ENCODE measurements around the gene PNMA8C.
A peak's percentile ranks its signal among the peaks of the same experiment; 100 is the strongest.
"Not testable (repeated sequence)": the region's sequence is repeated elsewhere in the genome, so short reads cannot be mapped to it uniquely, and the experiment has no call there.

The PNMA8C gene

GRCh38 chr19:46411088-46411924 is 17.4 kb downstream of the PNMA8C start:
- FAIRE-seq: no peak

- FAIRE-seq: no peak
Measured at GRCh38 chr19:46410205-46411087, 18.3 kb downstream of the PNMA8C start.

- FAIRE-seq: no peak
Measured at GRCh38 chr19:46409191-46409590, 19.5 kb downstream of the PNMA8C start.

GRCh38 chr19:46408664-46409039 is 20.1 kb downstream of the PNMA8C start:
- no peak for FAIRE-seq

- no peak for FAIRE-seq
Measured at GRCh38 chr19:46407856-46408663, 20.7 kb downstream of the PNMA8C start.

- no peak for FAIRE-seq
Measured at GRCh38 chr19:46406976-46407375, 21.8 kb downstream of the PNMA8C start.

- FAIRE-seq: no peak
Measured at GRCh38 chr19:46404753-46405468, 23.8 kb downstream of the PNMA8C start.

- FAIRE-seq: no peak
Measured at GRCh38 chr19:46404055-46404752, 24.5 kb downstream of the PNMA8C start.

- FAIRE-seq: no peak
Measured at GRCh38 chr19:46402725-46403124, 26.0 kb downstream of the PNMA8C start.

- FAIRE-seq: not testable (repeated sequence)
Measured at GRCh38 chr19:46397801-46398479, 30.8 kb downstream of the PNMA8C start.

GRCh38 chr19:46394402-46394797 is 34.3 kb downstream of the PNMA8C start:
- no peak for FAIRE-seq

- FAIRE-seq: no peak
Measured at GRCh38 chr19:46393456-46394401, 35.0 kb downstream of the PNMA8C start.

- peak; percentile 65 for FAIRE-seq
Measured at GRCh38 chr19:46392837-46393236, 35.9 kb downstream of the PNMA8C start.

GRCh38 chr19:46392252-46392801 is 36.4 kb downstream of the PNMA8C start:
- no peak for FAIRE-seq

- FAIRE-seq: no peak
Measured at GRCh38 chr19:46391296-46392251, 37.2 kb downstream of the PNMA8C start.

- FAIRE-seq: no peak
Measured at GRCh38 chr19:46390866-46391265, 37.9 kb downstream of the PNMA8C start.

- no peak for FAIRE-seq
Measured at GRCh38 chr19:46390121-46390858, 38.4 kb downstream of the PNMA8C start.
